Pulmonary artery endothelial cell (primary cell): ENCODE results near the gene CFAP92. TPM values are rescaled to one million over a fixed set of nuclear protein-coding genes. Genes with fewer than 3 reads are reported as not detected.
"Not testable (repeated sequence)": the region's sequence is repeated elsewhere in the genome, so short reads cannot be mapped to it uniquely, and the experiment has no call there.

Source experiments
- DNase-seq: peaks from one replicate; pipeline ENCODE4 v3.0.0-alpha.2; 2011; ENCODE audit warnings: low read depth, low spot score
- total RNA-seq: library from RNA; depleted of rRNA; stranded (reverse); fragments of >200 nt; gene quantifications from 2 replicates; pipeline ENCODE4 v1.2.3, GENCODE V29; 2014

CFAP92 gene
- total RNA-seq, 1 donor from 2014 or later: 0.07 TPM

DNA sequence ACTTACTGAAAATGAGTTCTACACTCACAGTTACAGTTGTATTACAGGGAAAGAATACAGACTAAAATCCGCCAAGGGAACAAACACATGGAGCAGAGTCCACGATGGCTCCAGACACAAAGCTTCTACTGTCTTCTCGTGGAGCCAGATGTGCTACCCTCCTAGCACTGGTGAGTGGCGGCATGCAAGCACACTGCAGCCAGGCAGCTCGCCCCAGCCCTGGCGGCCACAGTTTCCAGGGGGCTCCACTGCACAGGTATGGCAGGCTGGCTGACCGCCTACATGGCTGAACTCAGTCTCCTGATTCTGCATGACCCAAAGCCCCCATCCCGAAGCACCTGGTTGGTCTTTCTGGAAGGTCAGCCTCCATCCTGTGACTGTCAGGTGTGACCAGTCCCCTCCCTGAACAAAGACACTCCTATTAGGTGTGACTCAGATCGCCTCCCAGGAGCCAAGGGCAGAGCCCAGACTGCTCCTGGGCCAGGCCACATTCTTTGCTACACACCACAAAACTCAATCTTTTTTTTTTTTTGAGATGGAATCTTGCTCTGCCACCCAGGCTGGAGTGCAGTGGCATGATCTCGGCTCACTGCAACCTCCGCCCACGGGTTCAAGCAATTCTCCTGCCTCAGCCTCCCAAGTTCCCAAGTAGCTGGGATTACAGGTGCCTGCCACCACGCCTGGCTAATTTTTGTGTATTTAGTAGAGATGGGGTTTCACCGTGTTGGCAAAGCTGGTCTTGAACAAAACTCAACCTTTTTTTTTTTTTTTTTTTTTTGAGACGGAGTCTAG is 51.5 kb downstream of the CFAP92 start:
- no peak for DNase-seq

DNA sequence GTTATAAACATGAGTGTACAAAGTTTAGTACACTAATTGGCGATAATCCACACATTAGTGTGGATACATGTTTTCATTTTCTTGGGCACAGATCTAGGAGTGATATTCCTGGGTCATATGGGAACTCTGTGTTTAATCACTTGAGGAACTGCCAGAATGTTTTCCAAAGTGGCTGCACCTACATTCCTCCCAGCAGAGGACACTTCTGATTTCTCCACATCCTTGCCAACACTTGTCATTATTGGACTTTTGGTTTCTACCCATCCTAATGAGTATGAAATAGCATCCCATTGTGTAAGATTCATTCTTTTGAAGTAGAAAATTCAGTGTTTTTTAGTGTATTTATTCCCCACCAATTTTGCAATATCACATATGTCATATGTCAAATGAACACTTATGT is 53.6 kb downstream of the CFAP92 start:
- DNase-seq: no peak

DNA sequence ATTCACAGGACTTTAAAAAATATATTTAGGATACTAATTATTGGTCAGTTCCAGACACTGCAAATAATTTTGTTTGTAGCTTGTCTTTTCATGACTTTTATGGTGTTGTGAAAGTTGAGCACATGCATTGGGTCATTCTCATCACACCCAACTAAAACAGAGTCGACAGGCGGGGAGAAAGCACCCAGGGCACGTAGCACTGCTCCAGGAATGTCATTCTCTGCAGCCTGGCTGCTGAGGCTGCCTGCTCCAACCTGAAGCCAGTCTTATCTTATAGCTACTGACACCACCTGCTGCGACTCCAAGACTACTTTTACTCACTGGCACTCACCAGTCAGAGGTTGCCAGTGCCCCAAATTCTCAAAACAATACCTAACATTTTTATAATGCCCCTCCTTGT is 57.5 kb downstream of the CFAP92 start:
- no peak for DNase-seq

DNA sequence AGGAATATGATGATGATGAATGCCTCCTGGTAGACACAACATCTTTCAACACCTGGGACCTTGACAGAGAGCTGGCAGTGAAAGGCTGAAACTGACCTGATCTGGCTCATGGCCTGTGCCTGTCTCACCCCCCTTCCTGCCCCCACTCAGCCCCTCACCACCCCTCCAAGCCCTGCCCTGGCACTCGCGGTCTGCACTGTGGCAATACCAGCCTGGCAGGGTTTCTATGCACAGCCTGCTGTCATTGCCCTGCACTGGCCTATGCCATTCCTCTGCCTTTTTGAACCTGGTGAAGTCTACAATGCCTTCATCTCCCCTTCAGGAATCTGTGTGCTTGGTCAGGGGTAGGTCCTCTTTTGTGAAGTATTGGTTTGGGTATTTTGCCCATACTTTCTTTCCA is 58.0 kb downstream of the CFAP92 start:
- no peak for DNase-seq

DNA sequence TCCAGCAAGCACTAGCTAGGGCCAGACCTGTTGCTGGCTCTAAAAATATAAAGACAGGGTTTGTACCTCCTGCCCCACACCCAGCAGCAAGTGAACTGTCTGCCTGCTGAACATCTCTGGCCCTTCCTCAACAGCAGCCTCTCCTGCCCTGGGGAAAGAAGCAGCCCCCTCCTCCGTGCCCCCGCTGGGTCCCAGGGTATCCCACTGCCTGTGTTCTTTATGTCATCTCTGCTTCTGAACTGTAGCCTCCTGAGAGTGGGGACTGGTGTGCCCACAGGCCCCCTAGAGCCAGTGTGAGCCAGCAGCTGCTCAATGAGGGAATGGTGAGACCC is 60.0 kb downstream of the CFAP92 start:
- no peak for DNase-seq

DNA sequence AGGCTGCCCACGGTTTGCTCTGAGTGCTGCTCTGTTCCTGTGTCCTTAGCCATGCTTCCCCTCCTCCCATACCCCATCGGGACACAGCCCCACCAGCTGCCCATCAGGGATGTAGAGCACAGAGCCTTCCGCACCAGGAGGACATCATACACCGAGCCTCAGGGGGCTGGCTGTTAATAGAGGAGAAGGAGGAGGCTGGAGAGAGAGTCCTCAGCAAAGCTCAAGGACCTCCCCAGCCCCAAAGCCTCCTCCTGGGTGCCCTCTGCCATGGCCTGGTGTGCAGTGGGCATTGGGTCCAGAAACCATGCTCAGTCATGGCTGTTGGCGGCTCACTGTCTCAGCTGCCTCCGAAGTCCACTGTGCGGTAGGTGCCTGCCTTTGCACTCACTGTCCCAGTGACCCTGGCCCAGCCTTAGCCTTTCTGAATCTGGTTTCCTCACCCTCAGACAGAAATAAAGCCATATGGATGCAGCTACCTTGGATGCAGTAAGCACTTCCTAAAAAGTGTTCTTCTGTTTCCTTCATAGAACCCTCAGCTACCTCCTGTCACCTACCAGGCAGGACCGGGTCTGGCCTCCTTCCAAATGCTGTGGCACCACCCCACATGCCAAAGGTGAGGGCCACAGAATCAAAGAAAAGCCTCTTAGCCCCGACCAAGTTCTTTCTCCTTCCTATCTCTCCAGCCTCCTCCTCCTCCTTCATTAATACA is 60.5 kb downstream of the CFAP92 start:
- DNase-seq: no peak

DNA sequence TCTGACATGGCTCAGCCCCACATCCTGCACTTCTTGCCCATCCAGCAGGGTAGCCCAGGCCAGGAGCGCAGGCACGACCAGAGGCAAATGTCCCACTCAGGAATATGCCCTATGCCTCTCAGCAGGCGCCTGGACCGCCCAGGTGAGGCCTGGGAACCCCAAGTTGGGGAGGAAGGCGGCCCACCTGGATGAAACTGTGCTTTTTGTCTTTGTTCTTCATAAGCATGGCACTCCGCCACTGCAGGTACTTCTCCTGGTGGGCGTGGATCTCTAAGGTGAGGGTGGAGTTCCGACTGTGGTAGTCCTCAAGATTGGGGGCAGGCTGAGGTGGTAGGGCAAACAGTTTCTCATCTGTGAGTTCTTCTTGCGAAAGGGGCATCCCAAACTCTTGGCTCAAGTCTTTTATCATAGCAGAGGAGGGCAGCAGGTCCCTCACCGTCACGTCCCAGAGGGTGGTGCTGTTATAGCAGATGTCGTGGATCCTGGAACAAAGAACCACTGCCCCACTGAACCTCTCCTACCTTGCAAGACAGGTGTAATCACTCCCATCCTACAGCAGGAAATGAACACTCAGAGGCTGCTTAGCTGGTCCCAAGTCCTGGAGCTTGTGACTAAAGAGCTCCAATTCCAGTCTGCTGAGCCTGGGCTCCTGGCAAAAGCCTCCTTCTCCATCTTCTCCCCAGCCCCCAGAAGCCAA is 61.2 kb downstream of the CFAP92 start:
- no peak for DNase-seq

DNA sequence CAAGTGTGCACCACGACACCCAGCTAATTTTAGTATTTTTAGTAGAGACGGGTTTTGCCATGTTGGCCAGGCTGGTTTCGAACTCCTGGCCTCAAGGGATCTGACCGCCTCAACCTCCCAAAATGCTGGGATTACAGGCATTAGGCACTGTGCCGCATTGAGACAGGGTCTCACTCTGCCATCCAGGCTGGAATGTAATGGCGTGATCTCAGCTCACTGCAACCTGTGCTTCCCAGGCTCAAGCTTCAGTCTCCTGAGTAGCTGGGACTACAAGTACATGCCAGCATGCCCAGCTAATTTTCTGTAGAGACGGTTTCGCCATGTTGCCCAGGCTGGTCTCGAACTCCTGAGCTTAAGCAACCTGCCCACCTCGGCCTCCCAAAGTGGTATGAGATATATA is 62.8 kb downstream of the CFAP92 start:
- no peak for DNase-seq

DNA sequence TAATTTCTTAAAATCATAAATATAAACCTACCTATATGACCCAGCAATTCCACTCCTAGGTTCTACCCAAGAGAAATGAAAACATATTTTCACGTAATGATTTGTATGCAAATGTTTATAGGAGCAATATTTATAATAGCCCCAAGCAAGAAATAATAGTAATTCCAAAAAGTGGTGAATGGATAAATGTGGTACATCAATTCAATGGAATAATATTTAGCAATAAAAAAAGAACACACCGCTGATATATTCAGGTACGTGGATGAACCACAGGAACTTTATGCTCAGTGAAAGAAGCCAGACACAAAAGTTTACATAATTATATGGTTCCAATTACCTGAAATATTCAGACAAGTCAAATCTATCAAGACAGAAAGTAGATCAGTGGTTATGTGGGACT is 64.5 kb downstream of the CFAP92 start:
- DNase-seq: no peak

DNA sequence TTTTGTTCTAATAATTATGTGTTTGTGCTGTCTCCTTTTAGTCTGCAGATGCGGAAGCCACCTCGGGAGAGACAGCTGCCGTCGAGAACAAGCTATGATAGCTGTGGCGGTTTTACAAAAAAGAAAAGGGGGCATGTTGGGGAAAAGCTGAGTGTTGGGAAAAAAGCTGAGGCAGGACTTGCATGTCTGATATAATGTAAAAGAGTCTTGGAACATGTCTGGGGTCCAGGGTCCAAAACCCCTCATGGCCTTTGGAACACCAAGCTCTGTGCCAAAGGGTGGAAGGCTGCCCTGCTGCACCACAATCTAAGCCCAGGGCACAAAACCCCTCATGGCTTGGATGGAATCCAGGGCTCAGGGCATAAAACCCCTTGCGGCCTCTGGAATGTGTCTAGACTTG is 69.9 kb downstream of the CFAP92 start:
- DNase-seq: not testable (repeated sequence)

DNA sequence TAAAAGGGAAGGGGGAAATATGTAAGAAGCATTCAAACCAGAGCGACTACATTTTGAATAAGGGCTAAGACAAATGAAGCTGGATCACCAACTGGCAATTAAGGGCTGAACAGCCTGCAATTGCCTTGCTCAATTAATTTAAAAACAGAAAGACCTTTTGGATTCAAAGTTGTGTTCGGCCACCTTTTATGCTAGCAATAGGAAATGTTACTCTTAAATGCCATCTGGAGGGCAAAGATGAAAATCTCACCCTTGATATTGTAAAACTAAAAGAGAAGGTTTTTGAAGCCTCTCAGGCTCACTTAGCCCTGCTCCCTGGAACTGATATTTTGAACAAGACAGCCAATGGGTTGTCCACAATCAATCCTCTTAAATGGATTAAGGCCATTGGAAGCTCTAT is 70.3 kb downstream of the CFAP92 start:
- DNase-seq: no peak

DNA sequence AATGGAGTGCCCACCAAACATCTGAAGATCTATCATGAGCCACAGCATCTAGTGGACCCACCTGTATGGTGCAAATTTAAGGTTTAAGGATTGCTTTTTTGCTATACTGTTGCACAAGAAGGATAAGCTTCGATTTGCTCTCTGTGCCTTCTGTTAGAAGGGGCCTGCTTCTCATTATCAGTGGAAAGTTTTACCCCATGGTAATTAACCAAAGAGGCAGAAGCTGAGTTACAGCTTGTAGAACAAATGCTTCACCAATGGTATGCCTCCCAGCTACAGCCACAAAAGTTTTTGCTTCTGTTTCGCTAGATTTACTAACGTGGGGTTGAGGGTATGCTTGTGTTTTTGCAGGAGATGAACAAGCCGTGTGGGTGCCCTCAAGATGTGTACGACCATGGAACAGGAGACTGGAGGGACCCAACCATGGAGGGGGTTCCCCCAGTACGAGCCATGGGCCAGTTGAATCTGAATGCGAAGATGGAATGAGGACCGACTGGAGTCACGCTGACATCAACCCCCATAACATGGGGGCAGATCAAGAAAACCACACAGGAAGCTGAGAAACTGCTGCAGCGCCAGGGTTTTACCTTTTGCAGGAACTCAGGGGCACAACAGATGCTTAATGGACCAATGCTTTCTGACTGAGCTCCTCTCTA is 70.9 kb downstream of the CFAP92 start:
- no peak for DNase-seq

DNA sequence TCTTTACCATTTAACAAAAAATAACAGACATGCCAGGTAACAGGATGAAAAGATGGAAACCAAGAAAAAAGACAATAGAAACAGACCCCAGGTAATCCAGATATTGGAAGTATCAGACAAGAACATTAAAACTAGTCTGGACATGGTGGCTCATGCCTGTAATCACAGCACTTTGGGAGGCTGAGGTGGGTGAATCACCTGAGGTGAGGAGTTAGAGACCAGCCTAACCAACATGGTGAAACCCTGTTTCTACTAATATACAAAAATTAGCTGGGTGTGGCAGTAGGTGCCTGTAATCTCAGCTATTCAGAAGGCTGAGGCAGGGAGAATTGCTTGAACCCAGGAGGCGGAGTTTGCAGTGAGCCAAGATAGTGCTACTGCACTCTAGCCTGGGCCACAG is 73.9 kb downstream of the CFAP92 start:
- no peak for DNase-seq

DNA sequence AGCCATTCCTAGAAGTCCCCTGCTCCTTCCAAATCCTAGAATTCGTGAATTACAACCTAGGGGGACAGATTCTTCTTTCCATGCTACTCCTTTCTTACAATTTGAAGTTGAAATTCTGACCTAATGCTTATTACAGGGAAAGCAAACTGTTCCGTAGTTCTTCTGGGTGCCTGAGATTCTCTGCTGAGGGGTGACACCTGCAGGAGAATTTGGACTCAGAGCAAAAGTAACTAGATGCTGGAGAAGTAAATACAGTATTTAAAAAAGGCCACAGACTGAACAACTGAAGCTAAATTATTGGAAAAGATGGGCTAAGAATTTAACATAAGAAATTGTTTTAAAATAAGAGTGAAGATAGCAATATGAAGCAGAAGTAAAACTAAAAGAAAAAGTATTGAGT is 76.6 kb downstream of the CFAP92 start:
- no peak for DNase-seq

DNA sequence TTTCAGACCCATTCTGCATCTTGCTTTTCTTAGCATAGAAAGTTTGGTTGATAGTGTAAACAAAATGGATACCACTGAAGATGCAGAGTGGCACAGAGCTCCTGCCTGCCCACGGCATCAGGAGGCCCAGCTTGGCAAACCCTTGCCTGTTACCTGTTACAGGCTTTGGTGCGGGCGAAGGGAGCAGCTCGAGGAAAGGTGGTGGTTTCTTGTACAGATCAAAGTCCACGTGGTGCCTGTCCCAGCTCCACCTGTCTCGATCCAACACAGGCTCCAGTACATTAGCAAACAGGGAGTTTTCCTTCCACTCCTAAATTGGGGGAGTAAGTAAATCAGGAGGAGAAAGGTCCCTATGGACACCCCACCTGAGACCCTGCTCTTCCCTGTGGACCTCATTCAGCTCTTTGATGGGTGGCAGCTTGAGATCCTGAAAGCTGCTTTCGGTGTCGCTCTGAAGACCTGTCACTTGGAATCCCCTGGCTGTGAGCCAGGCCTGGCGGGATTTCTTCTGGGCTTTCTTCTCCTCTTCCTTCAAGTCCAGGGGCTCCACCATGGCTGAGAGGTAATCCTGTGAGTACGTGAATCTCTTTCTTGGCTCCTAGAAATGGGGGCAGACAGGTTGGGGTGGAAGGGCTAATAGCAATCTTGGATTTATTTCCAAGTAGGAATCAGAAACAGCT is 78.8 kb downstream of the CFAP92 start:
- DNase-seq: no peak

DNA sequence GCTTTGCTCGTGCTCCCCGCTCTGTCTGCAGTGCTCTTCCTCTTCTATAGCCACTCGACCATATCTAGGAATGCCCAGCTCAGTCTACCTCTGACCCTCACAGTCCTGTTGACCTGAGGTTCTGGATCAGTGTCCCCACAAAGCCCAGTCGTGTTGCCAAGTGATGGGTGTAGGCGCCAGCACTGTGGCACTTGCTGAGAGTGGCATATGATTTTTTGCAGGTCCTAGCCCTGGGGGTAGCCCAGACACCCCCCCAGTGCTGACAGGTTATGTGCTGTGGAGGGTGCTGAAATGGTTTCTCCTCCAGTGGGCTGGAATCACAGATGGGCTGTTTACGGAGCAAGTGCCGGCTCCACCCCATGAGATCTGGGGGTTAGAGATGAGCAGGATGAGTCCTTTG is 82.0 kb downstream of the CFAP92 start:
- no peak for DNase-seq

DNA sequence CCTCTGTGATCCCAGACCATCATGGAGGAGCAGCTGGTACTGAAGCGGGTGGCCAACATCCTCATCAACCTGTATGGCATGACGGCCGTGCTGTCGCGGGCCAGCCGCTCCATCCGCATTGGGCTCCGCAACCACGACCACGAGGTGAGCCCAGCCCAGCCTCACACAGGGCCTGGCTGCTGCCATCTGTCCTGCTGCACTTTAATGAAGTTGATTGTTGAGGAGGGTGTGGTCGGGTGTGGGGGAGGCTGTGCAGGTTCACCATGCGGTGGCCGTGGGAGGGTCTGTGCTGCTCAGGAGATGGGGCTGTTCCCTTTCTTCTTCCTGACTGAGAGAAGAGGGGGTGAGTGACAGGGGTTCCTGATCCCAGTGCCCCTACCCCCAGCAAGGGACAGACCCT is 83.9 kb downstream of the CFAP92 start:
- no peak for DNase-seq

DNA sequence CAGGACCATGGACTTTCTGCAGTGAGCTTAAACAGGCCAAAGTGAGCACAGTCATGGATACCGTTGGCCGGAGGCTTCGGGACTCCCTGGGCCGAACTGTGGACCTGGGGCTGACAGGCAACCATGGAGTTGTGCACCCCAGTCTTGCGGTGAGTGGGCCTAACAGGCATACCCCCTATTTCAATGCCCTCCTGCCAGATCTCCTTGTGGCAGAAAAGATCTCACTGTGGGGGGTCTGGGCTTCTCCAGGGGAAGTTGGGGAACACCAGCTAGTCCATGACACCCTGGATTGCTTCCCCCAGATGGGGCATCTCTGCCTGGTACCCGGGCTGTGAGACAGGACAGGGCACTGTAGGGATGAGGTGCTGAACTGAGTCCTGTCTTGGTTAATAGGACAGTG is 84.9 kb downstream of the CFAP92 start:
- DNase-seq: no peak

DNA sequence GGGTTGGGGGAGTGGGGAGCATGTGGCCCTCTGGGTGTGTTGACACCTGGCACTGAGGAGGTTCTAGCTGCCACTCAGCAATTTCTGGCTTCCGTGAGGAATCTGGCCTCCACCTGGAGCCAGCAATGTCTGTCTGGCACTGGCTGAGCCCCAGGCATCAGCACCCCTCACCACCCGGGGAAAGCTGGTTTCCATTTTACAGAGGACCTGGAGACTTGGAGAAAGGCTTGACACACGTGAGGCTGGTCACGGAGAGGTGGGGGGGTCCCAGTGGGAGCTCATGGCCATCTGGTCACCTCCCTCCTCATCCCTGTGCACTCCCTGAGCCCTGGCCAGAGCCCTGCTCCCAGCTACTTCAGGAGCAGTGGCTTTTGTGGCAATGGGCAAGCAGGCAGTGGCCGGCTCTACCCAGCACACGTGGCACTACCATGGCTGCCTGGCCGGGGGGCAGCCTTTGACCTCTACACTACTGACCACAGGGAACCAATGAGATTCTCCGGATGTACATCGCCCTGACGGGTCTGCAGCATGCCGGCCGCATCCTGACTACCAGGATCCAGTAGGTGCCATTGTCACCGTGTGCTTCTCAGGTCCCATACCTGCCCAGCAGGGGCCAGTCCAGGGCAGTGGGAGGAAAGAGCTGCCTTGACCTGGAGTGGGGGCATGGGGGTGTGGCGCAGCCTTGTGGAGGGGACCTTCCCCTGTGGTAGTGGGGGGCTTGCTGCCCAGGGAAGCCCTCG is 86.0 kb downstream of the CFAP92 start:
- no peak for DNase-seq

DNA sequence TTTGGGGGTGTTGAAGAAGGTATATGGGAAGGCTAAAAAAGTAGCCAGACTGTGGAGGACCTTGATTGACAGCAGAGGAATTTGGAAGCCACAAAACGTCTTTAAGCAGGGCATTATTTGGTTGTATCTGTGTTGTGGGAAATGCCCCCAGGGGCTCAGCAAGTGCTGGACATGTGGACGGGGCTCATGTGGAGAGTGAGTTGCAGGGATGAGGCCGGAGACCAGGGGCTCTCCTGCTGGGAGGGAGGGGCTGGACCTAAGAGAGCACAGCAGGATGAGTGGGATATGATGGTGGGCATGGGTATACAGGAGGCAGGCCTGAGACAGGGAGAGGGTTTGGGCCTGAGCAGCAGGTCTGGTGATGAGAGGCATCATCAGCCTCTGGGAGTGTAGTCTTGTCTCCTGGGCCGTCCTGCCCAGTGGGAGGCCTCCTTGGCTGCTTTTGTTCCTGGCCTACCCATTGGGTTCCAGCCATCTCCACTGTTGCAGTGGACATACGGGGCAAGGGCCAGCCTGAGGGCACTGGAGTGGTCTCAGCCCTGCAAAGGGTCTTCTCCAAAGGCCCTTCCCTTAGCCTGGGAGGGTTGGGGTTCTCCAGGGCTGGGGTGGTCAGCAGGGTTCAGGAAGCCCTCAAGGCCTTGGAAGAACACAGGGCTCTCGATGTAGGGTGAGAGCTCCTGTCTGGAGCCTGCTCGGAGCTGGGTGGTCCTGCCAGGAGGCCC is 86.9 kb downstream of the CFAP92 start:
- no peak for DNase-seq
